GM18907 (cell line): ENCODE data around the gene CDKAL1.

Experiments
- ATAC-seq: cut with Tn5 transposase; IDR thresholded peaks from one replicate; pipeline ENCODE4 v1.9.1; 2021; ENCODE audit warnings: mild to moderate bottlenecking, moderate library complexity; ENCODE audit not compliant: unreplicated experiment

The CDKAL1 gene

DNA sequence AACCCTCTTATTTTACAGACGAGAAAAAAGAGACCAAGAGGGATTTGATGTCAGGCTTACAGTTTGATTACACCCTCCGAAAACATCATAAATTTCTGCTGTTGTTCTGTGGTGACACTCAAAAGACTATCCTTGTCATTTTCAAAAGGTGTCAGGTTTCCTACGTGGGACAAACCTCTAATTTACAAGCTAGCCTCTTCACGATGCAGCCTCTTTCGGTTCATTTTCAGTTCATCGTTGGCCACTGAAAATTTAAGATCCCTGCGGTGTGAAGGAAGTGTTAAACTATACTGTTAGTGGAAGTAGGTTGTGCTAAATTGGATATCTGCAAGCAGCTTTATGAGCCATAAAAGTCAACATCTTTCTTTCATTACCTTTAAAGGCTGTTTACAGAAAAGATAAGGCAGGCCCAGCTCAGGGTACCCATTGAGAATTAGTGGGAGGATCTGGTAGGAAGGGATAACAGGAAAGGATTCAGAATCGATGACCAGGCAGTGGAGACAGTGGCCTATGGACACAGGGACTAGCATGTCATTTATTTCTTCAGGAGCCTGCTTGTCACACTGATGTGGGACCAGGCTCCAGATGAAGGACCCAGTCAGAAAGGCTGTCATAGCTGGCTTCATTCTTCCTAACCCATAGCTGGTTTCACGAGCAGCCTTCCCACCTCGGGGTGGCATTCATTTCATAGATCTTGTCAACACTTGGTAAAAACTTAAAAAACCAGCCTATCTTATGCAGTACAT, 730.2 kb downstream of the CDKAL1 start:
- no peak for ATAC-seq

DNA sequence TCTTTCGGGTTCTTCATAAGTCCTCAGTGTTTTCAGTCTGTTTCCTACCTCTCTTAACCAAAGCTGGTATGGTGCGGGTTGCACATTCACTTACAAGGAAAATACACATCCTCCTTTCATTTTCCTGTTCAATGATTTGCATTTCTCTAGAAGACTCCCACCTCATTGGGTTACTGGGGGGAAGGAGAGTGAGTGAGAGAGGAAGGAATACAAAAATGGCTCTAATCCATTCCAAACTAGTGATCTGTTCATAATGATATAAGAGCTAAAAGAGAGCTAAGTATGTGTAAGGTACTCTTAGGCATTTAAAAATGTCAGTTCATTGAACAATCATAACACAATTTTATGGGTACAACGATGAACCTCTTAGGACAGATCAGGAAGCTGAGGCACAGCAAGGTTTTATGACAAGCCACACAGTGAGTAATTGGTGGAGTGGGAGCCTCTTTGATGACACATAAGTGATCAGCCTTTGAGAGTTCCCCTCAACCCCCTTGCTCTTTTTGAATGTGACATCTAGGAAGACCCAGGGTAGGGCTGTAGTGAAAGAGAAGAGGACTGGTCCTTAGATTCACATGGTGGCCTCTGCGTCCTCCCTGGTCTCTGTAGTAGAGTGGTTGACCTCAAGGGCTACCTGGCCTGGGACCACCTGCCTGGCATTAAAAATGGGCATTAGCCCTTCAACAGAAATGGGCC, 730.9 kb downstream of the CDKAL1 start:
- no peak for ATAC-seq

DNA sequence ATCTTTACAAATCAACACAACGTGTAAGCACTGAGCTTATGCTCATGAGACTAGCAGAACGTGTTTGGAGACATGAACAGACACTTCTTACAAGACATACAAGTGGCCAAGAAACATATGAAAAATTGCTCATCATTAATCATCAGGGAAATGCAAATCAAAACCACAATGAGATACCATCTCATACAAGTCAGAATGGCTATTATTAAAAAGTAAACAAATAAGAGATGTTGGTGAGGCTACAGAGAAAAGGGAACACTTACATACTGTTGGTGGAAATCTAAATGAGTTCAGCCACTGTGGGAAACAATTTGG, 731.4 kb downstream of the CDKAL1 start:
- ATAC-seq = no peak

DNA sequence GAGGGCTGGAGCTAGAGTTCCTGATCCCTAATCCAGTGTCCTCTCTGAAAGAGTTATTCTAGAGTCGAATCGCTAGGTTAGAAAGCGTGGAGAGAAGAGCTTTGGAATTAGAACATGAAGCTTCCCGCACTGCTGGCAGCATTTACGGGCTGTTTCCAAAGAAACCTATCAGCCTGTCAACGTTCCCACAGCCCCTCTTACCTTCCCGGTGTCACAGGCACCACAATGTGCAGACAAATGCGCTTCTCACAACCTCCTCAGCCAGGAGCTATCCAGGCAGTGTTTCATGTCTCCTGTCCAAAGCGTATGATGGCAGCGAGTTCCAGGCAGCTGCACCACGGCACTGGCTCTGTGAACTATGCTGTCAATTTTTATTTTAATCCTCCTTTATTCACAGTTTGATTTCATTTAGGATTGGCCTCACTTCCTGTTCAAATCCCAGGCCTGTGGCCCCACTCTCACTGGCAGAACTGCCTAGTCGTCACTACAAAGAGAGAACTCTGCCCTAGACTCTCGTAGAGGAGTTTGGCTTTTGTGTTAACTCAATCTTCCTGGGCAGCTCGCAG, 736.5 kb downstream of the CDKAL1 start:
- no peak for ATAC-seq

DNA sequence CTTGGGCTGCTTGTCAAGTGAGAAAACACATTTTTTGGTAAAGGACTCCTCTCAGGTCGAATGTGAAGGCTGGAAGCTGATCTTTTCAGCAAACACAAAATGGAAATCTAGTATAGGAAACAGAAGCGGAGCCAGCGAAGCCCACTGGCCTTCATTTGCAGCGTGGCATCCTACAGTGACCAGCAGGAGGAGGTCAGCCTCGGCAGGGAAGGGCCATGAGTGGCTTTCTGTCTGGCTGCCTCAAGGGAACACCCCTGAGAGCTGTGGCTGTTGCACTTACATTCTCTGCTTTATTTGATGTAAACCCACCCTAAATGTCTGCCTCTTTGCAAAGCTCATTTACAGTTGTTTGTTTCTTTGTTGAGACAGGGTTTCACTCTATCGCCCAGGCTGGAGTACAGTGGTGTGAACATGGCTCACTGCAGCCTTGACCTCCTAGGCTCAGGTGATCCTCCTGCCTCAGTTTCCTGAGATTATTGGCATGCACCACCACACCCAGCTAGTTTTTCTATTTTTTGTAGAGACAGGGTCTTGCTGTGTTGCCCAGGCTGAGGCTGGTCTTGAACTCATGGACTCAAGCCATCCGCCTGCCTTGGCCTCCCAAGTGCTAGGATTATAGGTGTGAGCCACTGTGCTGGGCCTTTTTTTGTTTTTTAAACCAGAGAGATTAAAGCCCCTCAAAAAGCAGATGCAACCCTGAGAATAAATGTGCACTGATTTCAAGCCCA, 737.3 kb downstream of the CDKAL1 start:
- no peak for ATAC-seq

DNA sequence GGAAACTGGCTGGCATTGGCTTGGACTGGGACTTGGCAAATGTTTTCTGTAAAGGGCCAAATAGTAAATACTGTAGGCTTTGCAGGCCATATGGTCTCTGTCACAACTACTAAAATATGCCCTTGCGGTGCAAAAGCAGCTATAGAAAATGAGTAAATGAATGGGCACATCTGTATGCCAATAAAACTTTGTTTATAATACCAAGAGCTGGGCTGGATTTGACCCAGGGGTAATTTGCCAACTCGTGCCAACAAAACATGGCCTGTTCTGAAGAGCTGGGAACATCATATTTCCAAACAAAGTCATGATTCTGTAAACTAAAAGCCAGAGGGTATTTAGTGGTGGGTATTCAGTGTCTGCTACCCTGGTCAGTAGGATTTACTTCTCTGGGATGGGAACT, 739.2 kb downstream of the CDKAL1 start:
- no peak for ATAC-seq

DNA sequence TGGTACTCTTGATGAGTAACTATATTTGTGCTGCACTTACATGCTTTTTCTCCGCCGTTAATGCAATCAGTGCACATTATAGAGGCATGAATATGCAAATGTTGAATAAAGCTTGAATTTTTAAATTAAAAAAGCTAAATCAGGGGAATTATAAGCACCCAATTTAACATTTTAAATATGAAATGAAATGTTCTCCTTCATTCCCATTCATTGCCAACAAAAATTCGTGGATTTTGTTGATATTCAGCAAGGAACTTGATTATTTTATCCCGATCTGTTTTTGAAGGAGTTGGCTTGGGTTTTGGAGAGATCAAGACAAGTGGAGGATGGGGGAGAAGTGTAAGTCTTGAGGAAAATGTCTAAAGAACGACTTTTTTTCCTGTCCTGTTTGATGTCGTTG, 740.6 kb downstream of the CDKAL1 start:
- ATAC-seq = no peak

DNA sequence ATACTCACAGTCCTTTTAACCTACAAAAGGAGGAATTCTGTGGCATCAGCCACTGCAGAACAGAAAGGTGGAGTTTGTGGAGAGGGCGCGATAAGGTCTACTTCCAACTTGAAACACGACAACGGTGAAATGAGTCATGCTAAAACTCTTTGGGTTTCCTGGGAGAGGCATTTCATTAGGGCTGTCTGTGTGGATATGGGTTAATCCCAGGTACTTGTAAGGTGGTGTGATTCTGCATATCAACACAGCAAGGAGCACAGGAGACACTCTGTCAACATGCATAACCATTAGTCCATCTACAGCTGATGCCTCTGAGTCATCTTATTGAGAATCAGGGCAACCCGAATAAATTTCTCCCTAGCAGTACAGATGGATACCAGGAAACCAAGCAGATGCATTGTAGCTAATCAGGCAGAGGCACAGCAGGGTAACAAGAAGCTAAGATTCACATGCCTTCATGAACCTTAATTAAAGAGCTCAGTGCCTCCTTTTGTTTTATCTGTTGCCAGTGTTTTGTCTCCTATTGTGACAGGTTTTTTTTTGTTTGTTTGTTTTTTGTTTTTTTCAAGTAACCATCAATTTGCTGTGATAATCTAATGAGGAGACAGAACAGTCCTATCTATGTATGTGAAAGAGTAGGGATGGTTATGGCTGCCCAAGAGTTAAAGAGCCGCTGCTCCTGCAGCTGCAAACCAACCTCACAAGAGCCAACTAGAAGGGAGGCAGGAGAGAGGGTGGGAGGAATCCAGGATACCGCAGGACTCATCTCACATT, 743.5 kb downstream of the CDKAL1 start:
- no peak for ATAC-seq

DNA sequence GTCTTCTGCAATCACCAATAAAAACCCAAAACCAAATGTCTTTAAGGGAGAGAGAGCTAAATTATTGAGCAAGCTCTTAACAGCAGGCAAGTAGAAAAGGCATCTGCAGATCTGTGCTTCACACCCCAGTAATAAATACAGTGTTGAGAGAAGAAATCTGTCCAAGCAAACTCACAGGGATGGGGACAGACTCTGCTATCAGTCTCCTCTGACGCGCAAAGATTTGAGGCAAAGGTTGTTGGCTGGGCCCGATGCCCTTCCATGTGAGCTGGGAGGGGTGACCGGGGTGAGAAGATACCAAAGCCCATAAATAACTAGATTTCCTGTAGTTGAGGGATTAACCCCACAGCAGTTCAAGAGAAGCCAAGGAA, 744.1 kb downstream of the CDKAL1 start:
- no peak for ATAC-seq

DNA sequence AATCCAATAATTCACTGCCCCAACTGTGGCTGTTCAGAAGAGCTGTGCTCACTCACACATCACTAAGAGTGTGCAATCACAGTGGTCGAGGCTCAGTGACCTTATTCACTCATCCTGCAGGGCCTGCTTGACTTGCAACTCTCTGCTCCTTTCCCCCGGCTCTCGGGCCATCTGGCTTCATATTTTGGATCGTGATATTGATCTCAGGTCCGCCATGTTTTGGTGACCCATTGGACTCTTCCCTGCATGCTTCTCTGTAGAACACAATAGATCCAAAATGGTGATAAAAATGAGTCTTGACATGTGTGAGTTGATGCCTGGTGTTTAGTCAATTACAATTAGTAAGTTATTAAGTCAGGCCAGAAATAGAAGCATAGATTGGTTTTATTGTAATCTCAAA, 745.4 kb downstream of the CDKAL1 start:
- no peak for ATAC-seq

DNA sequence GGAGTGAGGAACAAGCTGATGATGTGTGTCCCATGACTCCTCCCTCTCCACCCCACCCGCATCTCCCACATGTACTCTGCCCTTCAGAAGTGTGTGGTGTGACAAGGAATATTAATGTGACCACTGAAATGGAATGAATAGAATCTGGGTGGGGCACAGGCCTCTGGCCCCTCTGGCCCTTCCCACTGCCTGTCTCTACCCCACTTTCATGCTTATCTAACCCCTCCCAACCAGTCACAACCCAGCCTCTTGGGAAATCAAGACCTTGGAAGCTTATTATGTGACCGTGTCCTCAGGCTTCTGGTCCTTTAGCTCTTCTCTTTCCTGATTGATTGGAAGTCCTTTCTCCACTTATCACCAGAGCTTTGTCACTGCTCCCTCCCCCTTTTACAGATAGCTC, 747.1 kb downstream of the CDKAL1 start:
- ATAC-seq = no peak
